Esophagus muscularis mucosa (tissue), 4 donors: ENCODE measurements around the gene DYRK2. TPM values are rescaled to one million over a fixed set of nuclear protein-coding genes. Genes with fewer than 3 reads are reported as not detected.
A peak's percentile ranks its signal among the peaks of the same experiment; 100 is the strongest.

Experiments used
- DNase-seq: peaks from one replicate; pipeline ENCODE4 v3.0.0-alpha.2; 2017; ENCODE audit errors: extremely low spot score
- H3K27ac ChIP-seq, 4 donors: fragments of 200-600 bp; sonication (generic); replicated peaks in 1 of 4; 1 replicate in 3 of 4; 2 replicates in 1 of 4; pipeline ENCODE4 v1.5.1; 2016 to 2019; ENCODE audit warnings: mild to moderate bottlenecking in 1 of 4
- H3K27me3 ChIP-seq, 4 donors: fragments of 200-600 bp; sonication (generic); one replicate each; pipeline versions ENCODE4 v1.5.1 to v1.6.0; 2016 to 2019
- H3K36me3 ChIP-seq, 4 donors: fragments of 200-600 bp; sonication (generic); one replicate each; pipeline ENCODE4 v1.5.1; 2016 to 2019
- H3K4me1 ChIP-seq, 4 donors: fragments of 200-600 bp; sonication (generic); one replicate each; pipeline ENCODE4 v1.5.1; 2016 to 2019
- H3K4me3 ChIP-seq, 4 donors: fragments of 200-600 bp; sonication (generic); 1 replicate in 2 of 4; 2 replicates in 2 of 4; pipeline ENCODE4 v1.5.1; 2016 to 2019; ENCODE audit warnings: mild to moderate bottlenecking in 4 of 4, moderate library complexity in 1 of 4
- H3K9me3 ChIP-seq, 4 donors: fragments of 200-600 bp; sonication (generic); 1 replicate in 3 of 4; 2 replicates in 1 of 4; pipeline ENCODE4 v1.5.1; 2016 to 2019
- CTCF ChIP-seq, 3 experiments: fragments of 200-600 bp in 2 of 3; fragments of 450-650 bp in 1 of 3; sonication (generic) in 2 of 3; IDR thresholded peaks; one replicate each; pipeline ENCODE4 v1.5.1; 2017 to 2019; ENCODE audit warnings: antibody characterized with exemption in 3 of 3, mild to moderate bottlenecking in 2 of 3, moderate library complexity in 1 of 3
- EP300 ChIP-seq: sonication (generic); formaldehyde crosslinking; IDR thresholded peaks from one replicate; pipeline ENCODE4 v1.6.1; 2017; ENCODE audit warnings: antibody characterized with exemption
- POLR2A ChIP-seq: fragments of 450-650 bp; IDR thresholded peaks from one replicate; pipeline ENCODE4 v1.6.1; 2017; ENCODE audit warnings: antibody characterized with exemption, moderate library complexity, mild to moderate bottlenecking, low read depth
- POLR2AphosphoS5 ChIP-seq, 2 donors: sonication (generic); formaldehyde crosslinking; IDR thresholded peaks; one replicate each; pipeline ENCODE4 v1.6.1; 2017; ENCODE audit warnings: antibody characterized with exemption in 2 of 2
- WGBS: methylation state at CpG from one replicate; pipeline ENCODE4 v1.1.5; 2018; 5-methylcytosine and 5-hydroxymethylcytosine counted together
- intact Hi-C: fragments of 100-400 bp; cut with DNase I; formaldehyde crosslinking; loops from one replicate; pipeline ENCODE4 v1.15.1; 2023
- total RNA-seq, 4 donors: library from RNA; depleted of rRNA; stranded (reverse); fragments of >200 nt; gene quantifications; one replicate each; pipeline versions ENCODE4 v1.1.0 to v1.2.1, GENCODE V29; 2016

DYRK2 gene
- total RNA-seq, 4 donors from 2014 or later: 22.2 to 57.9 (median 36.9) TPM

- no peaks in the 10 kb centered on the region for H3K9me3 ChIP-seq
- intact Hi-C loops: no loop called here
- DNase-seq: peak; percentile 42
- no peaks in the 10 kb centered on the region for H3K27me3 ChIP-seq
- H3K4me1 ChIP-seq: peaks cover 0 to 11% (median 8%) of the 10 kb centered on the region in 4 donors
- no peak overlapping the region for H3K4me3 ChIP-seq
- TF ChIP-seq POLR2A (no peak), EP300 (no peak), CTCF (IDR thresholded peaks at IDR 0.05) (no peak), POLR2AphosphoS5 (IDR thresholded peaks at IDR 0.05) (no peak)
- peak overlapping the region in 3 of 4 donors; percentile 2 to 48 (median 28) for H3K27ac ChIP-seq
- 67% methylated on average over 3 of the region's 3 CpGs for WGBS
- no peaks in the 10 kb centered on the region for H3K36me3 ChIP-seq
Observed at GRCh38 chr12:67617629-67618028, 30.9 kb upstream of the DYRK2 start.

GRCh38 chr12:67618303-67618702 is 30.2 kb upstream of the DYRK2 start:
- WGBS: 97% methylated on average over 3 of the region's 3 CpGs
- Histone ChIP-seq H3K27ac (no peak overlapping the region), H3K36me3 (no peaks in the 10 kb centered on the region), H3K9me3 (no peaks in the 10 kb centered on the region), H3K27me3 (no peaks in the 10 kb centered on the region), H3K4me3 (no peak overlapping the region), H3K4me1 (peaks cover 0 to 11% (median 8%) of the 10 kb centered on the region in 4 donors)
- DNase-seq: no peak
- TF ChIP-seq CTCF (IDR thresholded peaks at IDR 0.05): no peak
- TF ChIP-seq POLR2AphosphoS5 (IDR thresholded peaks at IDR 0.05): no peak
- no peak for TF ChIP-seq POLR2A
- no peak for TF ChIP-seq EP300
- intact Hi-C loops: no loop called here

GRCh38 chr12:67621112-67621511 is 27.4 kb upstream of the DYRK2 start:
- intact Hi-C loops: no loop called here
- TF ChIP-seq CTCF (IDR thresholded peaks at IDR 0.05) (no peak), POLR2A (no peak), EP300 (no peak), POLR2AphosphoS5 (IDR thresholded peaks at IDR 0.05) (no peak)
- 90% methylated on average over 1 of the region's 1 CpG for WGBS
- H3K4me3 ChIP-seq: no peak overlapping the region
- H3K27me3 ChIP-seq: no peaks in the 10 kb centered on the region
- DNase-seq: no peak
- no peaks in the 10 kb centered on the region for H3K36me3 ChIP-seq
- H3K9me3 ChIP-seq: no peaks in the 10 kb centered on the region
- H3K27ac ChIP-seq: no peak overlapping the region
- H3K4me1 ChIP-seq: peaks cover 0 to 11% (median 8%) of the 10 kb centered on the region in 4 donors

- 99% methylated on average over 4 of the region's 4 CpGs for WGBS
- Histone ChIP-seq H3K4me3 (no peak overlapping the region), H3K27me3 (no peaks in the 10 kb centered on the region), H3K4me1 (peaks cover 0 to 10% (median 7%) of the 10 kb centered on the region in 4 donors), H3K27ac (no peak overlapping the region), H3K9me3 (no peaks in the 10 kb centered on the region), H3K36me3 (no peaks in the 10 kb centered on the region)
- intact Hi-C loops: no loop called here
- DNase-seq: no peak
- no peak for TF ChIP-seq POLR2A
- no peak for TF ChIP-seq POLR2AphosphoS5 (IDR thresholded peaks at IDR 0.05)
- TF ChIP-seq EP300: no peak
- TF ChIP-seq CTCF (IDR thresholded peaks at IDR 0.05): no peak
Observed at GRCh38 chr12:67621926-67622325, 26.6 kb upstream of the DYRK2 start.

- WGBS: 88% methylated on average over 3 of the region's 3 CpGs
- no peak overlapping the region for H3K4me3 ChIP-seq
- no peak overlapping the region for H3K27ac ChIP-seq
- intact Hi-C loops: no loop called here
- H3K4me1 ChIP-seq: no peaks in the 10 kb centered on the region
- H3K27me3 ChIP-seq: no peaks in the 10 kb centered on the region
- no peaks in the 10 kb centered on the region for H3K36me3 ChIP-seq
- no peak for DNase-seq
- TF ChIP-seq POLR2A: no peak
- TF ChIP-seq POLR2AphosphoS5 (IDR thresholded peaks at IDR 0.05): no peak
- TF ChIP-seq CTCF (IDR thresholded peaks at IDR 0.05): no peak
- TF ChIP-seq EP300: no peak
- no peaks in the 10 kb centered on the region for H3K9me3 ChIP-seq
Observed at GRCh38 chr12:67623259-67623658, 25.3 kb upstream of the DYRK2 start.
